GM21381 (cell line): ENCODE results near the gene DESI2.

Experiments
- ATAC-seq: cut with Tn5 transposase; IDR thresholded peaks from one replicate; pipeline ENCODE4 v1.9.1; 2021; ENCODE audit warnings: mild to moderate bottlenecking, moderate library complexity; ENCODE audit not compliant: unreplicated experiment

Gene DESI2

GRCh38 chr1:244652623-244653438 is at the start of gene DESI2:
Gene DESI2, plus strand, starts transcription at chr1:244653126. Its CDS starts 188 bp downstream, at chr1:244653314.
- ATAC-seq: peak; percentile 94

- ATAC-seq: no peak
These were observed 49.4 kb upstream of the DESI2 start for GRCh38 chr1:244603498-244603897.

DNA sequence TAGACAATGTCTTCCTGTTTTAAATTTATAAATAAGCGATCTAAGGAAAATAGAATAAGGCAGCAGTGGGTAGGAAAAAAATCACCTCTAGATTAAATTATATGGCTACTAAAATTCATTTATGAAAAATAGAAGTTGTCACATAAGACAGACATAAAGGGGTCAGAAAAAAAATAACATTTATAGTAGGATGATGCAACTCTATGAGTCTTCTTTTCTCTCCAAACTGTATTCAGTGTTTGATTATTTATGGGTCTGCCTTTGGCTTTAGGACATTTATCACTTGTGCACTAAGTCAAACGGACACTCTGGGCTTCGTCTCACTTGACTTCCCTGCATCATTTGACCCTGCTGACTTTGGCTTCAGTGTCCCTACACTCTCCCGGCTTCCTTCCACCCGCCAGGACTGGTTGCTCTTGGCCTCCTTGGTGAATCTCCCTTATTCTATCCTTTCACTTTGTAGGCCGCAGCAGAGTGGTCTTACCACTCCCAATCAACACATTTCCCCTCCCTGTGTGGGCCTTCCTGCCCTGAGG is 47.0 kb upstream of the DESI2 start:
- ATAC-seq: no peak

- no peak for ATAC-seq
These were observed 38.7 kb upstream of the DESI2 start for GRCh38 chr1:244614113-244614836.

DNA sequence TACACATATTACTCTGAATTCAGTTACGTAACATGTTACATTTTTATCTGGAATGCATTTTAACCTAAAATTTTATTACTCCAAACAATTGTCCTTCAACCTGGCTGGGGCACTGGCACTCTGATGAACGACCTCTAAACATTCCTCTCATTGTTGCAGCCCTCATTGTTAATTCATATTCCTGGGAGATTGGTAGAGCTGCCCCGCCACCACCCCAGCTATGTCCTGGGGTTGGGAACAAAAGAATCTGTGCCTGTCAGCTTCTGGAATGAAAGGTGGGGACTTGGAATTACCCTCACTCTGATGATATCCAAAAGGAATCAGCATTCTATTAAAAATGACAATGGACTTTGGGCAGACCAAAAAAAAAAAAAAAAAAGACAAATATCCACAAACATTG is 38.0 kb upstream of the DESI2 start:
- ATAC-seq: no peak

DNA sequence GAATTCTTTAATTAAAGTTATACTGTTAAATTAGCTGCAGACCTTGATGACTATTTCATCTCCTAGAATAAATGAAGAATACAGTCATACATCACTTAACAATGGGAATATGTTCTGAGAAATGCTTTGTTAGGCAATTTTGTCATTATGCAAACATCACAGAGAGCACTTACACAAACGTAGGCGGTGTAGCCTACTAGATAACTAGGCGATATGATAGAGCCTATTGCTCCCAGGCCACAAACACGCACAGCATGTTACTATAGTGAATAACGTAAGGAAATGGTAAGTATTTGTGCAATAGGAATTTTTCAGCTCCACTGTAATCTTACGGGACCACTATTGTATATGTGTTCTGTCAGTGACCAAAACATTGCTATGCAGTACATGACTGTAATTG is 37.6 kb upstream of the DESI2 start:
- ATAC-seq: no peak

- ATAC-seq: no peak
These were observed 26.2 kb upstream of the DESI2 start for GRCh38 chr1:244626709-244627108.

GRCh38 chr1:244628789-244629188 is 24.1 kb upstream of the DESI2 start:
- ATAC-seq: no peak

DNA sequence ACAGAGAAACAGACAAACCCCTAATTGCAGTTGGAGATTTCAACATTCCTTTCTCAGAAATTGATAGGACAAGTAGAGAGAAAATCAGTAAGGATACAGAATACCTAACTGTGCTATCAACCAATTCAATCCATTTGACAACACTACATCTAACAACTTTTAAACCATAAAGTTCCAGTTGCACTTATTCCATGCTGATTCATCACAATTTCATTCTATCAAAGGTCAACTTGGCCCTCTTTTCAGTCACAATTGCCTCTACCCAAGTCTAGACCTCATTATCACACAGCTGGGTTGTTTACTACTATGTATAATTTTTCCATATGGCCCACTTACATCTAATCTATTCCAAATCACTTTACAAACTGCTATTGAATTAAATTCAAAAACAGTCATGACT is 19.8 kb upstream of the DESI2 start:
- ATAC-seq: no peak

DNA sequence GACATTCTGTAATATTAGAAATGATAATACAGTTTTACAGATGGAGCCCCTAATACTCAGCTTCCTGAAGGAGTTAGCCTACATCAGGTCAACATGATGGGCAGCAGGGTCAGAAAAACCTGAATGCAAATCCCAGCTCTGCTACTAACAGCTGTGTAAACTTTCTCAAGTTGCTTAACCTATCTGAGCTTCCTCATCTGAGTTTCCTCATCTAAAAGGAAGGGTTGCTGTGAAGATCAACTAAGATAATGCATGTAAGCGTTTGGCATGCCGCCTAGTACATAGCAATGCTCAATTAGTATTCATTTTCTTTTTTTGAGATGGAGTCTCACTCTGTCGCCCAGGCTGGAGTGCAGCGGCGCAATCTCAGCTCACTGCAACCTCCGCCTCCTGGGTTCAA is 18.4 kb upstream of the DESI2 start:
- ATAC-seq: no peak

- no peak for ATAC-seq
These were observed 16.3 kb upstream of the DESI2 start for GRCh38 chr1:244636488-244637259.

DNA sequence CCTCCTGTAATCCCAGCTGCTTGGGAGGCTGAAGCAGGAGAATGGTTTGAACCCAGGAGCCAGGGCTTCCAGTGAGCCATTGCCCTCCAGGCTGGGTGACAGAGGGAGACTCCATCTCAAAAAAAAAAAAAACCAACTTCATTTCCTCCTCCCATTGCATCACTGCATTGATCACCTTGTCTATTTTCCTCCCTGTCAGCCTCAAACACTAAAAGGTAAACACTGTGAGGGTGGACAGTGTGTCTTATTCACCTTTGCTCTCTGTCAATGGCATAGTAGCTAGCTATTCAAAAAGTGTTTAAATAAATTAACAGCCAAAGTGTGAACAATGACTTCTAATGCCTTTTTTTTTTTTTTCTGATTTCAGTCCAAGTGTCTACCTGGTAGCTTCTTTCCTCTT is 13.4 kb upstream of the DESI2 start:
- no peak for ATAC-seq

GRCh38 chr1:244640917-244641316 is 12.0 kb upstream of the DESI2 start:
- ATAC-seq: no peak

GRCh38 chr1:244642526-244642925 is 10.4 kb upstream of the DESI2 start:
- ATAC-seq: no peak

GRCh38 chr1:244642988-244643387 is 9.9 kb upstream of the DESI2 start:
- ATAC-seq: no peak

- no peak for ATAC-seq
These were observed 7.5 kb upstream of the DESI2 start for GRCh38 chr1:244645414-244645813.

DNA sequence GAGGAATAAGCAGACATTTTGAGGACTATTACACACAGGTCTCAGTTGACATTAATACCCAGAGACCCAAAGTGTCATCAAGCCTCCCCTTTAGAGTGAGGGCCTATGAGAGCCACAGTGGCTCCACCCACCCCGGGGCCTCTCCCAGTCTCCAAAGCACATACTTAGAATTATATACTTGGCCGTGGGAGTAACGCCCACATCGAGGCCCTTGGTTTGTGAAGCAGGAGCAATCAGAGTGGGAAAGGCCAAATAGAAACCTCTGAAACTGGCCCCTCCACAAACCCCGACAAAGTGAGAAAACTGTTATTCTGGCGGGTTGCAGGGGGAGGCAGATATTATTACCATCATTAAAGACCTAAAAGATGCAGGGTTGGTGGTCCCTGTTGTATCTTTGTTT is 7.0 kb upstream of the DESI2 start:
- no peak for ATAC-seq

- no peak for ATAC-seq
These were observed 5.1 kb upstream of the DESI2 start for GRCh38 chr1:244647819-244648218.

DNA sequence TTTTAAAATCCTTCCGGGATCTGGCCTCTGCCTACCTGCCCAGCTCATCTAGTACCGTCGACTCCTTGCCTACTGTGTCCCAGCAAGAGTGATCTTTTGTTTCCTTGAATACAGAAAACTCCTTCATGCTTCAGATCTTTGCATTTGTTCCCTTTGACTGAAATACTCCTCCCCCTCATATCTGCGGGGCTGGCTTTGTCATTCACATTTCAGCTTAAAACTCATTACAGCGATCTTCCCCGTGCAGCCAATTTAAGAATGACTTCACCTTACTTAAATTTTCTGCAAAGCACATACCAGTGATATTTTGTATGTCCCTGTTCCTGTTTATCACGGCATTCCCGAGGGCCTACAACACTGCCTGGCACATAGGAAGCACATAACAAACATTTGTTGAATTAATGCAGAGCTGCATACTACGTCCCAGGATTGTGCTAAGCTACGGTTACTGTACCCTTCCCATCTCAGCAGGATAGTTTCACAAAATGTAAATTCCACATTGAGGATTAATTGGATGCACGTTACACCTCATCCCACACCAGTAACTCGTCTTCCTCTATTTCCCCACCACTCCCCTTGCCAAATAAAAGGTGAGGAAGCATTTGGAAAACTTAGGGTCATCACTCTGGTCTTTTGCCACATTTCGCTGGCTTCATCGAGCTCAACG is 837 bp upstream of the DESI2 start:
- ATAC-seq: no peak

- no peak for ATAC-seq
These were observed 647 bp downstream of the DESI2 start for GRCh38 chr1:244653439-244654107.
